SW 1271 (cell line): Measurements from ENCODE around the gene NRXN3.

Source experiments
- DNase-seq, 2 experiments: peaks; one replicate each; lab custom pipeline; 2025; lab: John Stamatoyannopoulos, UW

NRXN3 gene

DNA sequence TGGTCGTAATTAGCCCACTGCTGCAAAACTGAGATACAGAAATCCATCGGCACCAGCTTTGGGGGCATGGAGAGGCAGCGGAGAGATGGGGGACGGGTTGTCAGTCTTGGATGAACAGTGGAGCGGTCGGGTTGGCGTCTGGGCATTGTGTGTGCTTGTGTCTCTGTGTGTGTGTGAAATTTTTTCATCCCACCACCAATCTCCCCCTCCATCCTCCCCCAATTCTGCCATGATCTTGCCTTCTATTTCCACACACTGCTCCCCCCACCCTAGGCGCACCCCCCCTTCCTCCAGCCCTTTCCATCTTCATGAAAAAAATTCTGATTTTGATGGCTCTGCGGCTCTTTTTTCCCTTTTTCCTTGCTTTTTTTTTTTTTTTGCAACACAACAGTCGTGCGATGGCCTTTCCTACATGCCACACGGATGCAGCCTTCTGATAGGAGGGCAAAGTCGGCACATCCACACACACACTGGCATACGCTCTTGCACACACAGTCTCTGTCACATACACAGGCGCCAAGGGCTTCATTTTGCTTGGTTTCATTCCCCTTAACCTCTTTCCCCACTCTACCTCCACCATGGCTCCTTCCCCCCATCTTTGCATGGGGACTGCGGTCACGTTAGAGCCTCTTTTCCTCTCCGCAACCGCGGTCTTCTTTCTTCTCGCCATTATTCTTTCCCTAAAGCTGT is 3.3 kb downstream of the NRXN3 start:
- no peak for DNase-seq

GRCh38 chr14:78175412-78175811 is 5.2 kb downstream of the NRXN3 start:
- DNase-seq, result no peak

GRCh38 chr14:78178071-78178470 is 7.9 kb downstream of the NRXN3 start:
- no peak for DNase-seq

- no peak for DNase-seq
Measured at GRCh38 chr14:78178971-78179370, 8.8 kb downstream of the NRXN3 start.

- no peak for DNase-seq
Measured at GRCh38 chr14:78181270-78181669, 11.1 kb downstream of the NRXN3 start.

DNA sequence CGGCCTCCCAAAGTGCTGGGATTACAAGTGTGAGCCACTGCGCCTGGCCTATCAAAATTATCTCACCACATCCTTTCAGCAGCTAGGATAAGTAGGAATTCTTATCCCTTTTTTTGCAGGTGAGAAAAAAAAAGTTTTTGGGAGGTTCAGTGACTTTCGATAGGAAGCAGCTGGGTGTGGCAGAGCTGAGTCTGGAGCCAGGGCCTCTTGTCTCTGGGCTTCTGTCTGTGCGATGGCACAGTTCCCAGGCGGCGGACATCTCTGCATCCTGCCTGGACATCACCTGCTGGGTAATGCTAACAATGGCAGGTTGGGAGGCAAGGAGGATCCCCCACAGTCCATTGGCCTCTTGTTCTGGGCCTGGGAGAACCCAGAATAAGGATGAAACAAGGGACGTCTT is 12.5 kb downstream of the NRXN3 start:
- no peak for DNase-seq

DNA sequence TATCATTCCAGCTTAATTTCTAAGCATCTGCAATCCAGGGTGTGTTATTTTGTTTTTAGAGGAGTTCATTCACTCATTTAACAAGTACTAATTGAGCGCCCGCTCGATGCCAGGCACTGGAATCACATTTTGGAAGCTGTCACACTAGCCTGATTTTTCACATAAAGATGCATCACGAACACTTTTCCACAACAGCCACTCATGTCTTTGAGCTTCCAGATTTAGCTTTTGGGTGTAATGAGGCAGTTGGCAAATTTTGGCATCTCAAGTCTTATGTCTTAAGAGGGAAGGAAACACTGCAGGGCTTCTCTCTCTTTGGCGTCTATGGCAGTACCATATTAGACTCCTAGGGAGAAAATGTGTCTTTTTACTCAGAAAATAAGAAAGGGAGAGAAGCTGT is 14.0 kb downstream of the NRXN3 start:
- DNase-seq, result no peak

DNA sequence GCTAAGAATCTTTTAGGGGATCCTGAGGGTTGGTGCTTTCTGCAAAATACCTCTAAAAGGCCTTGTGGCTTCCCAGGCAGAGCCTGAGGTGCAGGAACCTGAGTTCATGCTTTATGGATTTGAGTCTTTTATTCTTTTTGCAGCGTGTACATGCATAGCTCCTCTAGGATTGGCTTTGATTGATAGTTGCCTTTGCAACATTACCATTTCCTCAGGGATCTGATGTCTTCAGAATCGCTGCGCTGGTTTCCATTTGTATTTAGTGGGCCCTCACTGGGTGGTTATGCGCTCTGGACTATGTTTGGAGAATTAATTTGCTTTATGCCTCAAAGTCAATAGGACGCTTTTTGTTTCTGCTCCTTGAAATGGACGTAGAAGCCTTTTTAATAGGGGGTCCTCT is 16.1 kb downstream of the NRXN3 start:
- no peak for DNase-seq

DNA sequence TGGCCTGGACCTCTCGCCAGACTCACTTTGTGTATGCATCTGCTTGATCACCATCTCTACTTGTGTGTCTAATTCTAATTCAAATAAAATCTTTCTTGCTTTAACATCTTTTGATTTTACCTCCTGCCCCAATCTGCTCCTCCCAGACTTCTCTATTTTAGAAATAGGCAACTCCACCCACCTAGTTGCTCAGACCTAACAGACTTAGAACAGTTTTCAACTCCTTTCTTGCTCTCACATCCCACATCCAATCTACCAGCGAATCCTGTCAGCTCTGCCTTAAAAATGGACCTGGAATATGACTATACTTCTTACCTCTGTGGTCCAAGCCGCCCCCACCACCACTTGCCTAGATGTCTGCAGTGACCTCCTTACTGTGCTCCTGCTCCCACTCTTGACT is 18.7 kb downstream of the NRXN3 start:
- DNase-seq, result no peak

GRCh38 chr14:78195431-78195830 is 25.3 kb downstream of the NRXN3 start:
- DNase-seq, result no peak

GRCh38 chr14:78196323-78196722 is 26.1 kb downstream of the NRXN3 start:
- DNase-seq, result no peak

DNA sequence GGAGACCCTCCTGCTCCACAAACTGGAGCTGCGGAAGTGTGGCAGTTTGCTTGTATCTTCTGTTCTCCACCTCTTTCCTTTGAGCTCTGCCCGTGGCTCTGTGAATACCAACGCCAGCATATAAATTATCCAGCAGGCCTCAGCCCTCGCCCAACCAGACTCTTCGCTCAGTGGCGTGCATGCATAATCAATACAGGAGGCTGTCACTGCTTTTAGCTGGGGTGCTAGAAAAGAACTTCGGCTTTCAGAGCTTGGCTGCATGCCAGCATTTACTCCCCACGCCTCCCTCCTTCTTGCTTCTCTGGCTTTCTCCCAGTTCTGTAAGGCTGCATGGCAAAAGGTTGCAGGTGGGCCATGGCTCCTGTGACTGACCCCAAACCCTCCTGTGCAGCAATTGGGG is 26.9 kb downstream of the NRXN3 start:
- no peak for DNase-seq

DNA sequence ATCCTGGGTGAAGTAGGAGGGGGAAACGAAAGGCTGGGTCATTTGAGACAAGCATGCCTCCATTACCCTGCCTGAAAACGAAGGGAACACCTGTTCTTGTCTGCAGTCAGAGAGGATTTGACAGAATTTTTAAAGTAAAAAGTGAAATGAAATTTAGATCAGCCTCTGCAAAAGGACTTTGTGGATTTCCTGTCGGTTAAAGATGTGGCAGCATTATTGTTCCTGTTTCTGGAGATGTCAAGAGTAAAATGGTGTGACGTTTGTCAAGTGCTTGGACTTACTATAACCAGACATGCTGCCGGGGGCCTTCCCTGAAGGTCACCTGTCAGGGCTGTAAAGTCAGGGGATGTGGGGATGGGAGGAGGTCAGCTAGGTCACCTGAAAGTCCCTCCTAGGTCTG is 32.0 kb downstream of the NRXN3 start:
- DNase-seq, result no peak

DNA sequence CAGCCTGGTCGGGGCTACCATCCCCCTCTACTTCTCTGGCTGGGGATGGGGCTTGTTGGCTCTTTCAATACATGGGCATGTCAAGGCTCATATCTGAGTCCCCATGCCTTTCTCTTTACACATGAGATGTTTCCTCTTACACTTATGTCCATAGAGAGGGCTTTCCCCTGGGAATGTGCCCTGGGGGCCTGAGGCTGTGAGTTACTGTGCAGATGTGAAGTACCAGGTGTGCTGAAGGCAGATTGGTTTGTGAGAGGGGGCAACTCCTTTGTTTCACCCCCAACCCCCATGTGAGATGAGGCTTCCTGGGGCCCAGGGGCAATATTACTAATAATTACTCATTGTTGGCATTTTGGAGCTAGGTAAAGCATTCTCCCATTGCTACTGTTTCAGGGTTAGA is 32.8 kb downstream of the NRXN3 start:
- no peak for DNase-seq

DNA sequence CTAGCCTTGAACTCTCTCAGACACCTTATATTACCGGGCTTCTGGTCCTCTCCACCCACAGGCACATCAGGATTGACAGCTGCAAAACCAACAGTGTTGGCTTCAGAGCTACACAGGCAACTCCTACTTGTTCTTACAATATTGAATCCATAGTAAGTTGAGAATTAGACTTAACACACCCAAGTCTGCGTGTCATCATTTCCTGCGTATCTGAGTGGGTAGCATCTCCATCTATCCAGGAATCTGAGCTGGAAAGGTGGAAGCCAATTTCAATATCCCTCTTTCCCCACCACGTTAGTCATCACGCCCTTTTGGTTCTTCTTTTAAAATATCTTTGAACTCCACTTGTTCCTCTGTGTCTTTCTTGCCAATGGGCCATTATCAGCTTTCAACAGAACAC is 37.2 kb downstream of the NRXN3 start:
- no peak for DNase-seq

DNA sequence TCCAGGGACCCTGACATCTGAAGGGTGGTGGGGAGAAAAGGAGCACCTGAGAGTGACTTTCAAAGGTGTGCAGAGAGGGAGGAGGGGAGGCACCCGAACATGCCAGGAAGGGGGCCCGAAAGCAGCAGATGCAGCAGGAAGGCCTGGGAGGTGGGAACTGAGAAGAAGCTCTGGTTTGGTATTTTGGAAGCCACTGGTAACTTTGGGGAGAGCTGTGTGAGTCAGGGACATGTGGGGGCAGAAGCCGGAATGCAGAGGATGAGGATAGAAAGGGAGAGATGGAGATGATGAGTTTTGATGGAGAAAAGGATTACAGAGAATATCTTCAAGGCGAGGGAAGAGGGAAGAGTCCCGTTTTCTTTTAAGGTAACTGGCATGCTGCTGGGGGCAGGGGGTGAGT is 50.1 kb downstream of the NRXN3 start:
- no peak for DNase-seq

GRCh38 chr14:78222746-78223145 is 52.6 kb downstream of the NRXN3 start:
- DNase-seq, result no peak

DNA sequence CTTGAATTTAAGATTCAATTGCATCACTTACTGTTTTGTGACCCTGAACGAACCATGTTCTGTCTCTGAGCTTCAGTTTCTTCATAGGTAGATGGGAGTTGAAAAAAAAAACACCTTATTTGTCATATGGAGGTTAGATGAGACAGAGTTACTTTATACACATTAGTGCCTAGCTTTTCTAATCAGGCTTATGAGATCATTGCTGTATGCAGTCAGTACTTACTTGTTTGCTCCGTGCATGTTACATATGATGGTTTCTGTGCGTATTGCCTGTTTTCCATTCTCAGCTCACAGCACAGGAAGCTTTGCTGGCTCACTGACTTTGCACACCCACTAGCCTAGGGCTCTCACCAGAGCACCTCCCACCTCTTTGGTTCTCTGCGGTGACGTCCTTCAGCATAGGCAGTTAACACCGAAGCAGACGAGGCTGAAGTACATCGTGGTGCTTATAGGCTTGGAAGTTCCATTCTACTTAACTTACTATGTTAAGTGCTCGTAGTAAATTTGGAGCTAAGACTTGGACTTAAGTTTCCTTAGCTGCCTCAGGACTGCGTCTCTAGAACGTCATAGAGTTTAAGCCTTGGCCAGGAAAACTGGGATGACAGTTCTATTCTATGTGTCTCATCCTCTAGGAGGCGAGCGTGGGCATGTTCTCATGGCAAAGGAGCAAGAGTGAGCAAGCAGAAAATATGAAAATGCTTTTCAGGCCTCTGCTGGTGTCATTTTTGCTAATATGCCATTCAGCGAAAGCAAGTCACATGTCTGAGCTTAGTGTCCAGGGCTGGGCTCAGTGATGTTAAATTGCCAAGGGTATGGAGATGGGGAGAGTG is 57.3 kb downstream of the NRXN3 start:
- no peak for DNase-seq

GRCh38 chr14:78228702-78229327 is 58.6 kb downstream of the NRXN3 start:
- DNase-seq, result no peak

- DNase-seq, result no peak
Measured at GRCh38 chr14:78232231-78233000, 62.2 kb downstream of the NRXN3 start.

DNA sequence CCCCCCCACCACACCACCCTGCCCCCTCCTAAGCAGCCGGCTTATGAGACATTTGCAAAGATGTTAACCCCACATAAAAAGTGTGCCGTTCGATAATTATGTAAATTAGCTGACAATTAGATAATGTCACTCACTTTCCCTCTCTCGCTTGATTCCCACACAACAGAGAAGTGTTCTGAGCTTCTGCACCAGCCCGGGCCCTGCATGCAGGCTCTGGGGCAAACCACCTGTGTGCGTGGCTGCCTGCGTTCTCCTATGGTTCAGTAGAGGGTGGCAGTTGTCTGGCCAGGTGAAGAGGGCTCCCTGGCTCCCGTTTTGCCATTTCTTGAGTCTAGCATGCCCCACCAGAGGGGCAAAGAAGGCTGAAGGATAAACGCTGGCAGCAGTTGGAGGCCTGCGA is 68.0 kb downstream of the NRXN3 start:
- DNase-seq, result no peak

- no peak for DNase-seq
Measured at GRCh38 chr14:78240567-78240966, 70.4 kb downstream of the NRXN3 start.
